ENCODE data around the gene SLC30A9. TPM values are rescaled to one million over a fixed set of nuclear protein-coding genes. Genes with fewer than 3 reads are reported as not detected.
A peak's percentile ranks its signal among the peaks of the same experiment; 100 is the strongest.

SLC30A9 gene
- total RNA-seq, 1 donor from 2014 or later = 51.5 TPM

GRCh38 chr4:41994461-41994985 is 4.2 kb downstream of the SLC30A9 start:
- Mint-ChIP-seq H3K4me1 (ENCODE audit: unreplicated experiment) (peaks cover 23% of the 10 kb centered on the region), H3K4me3 (ENCODE audit: unreplicated experiment) (no peak overlapping the region), H3K27me3 (ENCODE audit: unreplicated experiment) (no peaks in the 10 kb centered on the region), H3K36me3 (ENCODE audit: unreplicated experiment) (peaks cover 1% of the 10 kb centered on the region), H3K27ac (ENCODE audit: unreplicated experiment) (no peak overlapping the region), H3K9me3 (ENCODE audit: unreplicated experiment) (no peaks in the 10 kb centered on the region)
- peak; percentile 6 for TF ChIP-seq CTCF (IDR thresholded peaks at IDR 0.05)
- DNase-seq (ENCODE audit: extremely low spot score, unreplicated experiment) = no peak

- Mint-ChIP-seq H3K36me3 (ENCODE audit: unreplicated experiment) (peaks cover 6% of the 10 kb centered on the region), H3K27ac (ENCODE audit: unreplicated experiment) (no peak overlapping the region), H3K4me3 (ENCODE audit: unreplicated experiment) (no peak overlapping the region), H3K27me3 (ENCODE audit: unreplicated experiment) (no peaks in the 10 kb centered on the region), H3K9me3 (ENCODE audit: unreplicated experiment) (no peaks in the 10 kb centered on the region), H3K4me1 (ENCODE audit: unreplicated experiment) (peaks cover 2% of the 10 kb centered on the region)
- DNase-seq (ENCODE audit: extremely low spot score, unreplicated experiment) = no peak
- TF ChIP-seq CTCF (IDR thresholded peaks at IDR 0.05) = no peak
Observed at GRCh38 chr4:41998019-41998418, 7.7 kb downstream of the SLC30A9 start.

GRCh38 chr4:41999321-41999720 is 9.0 kb downstream of the SLC30A9 start:
- H3K27ac Mint-ChIP-seq (ENCODE audit: unreplicated experiment) = no peak overlapping the region
- TF ChIP-seq CTCF (IDR thresholded peaks at IDR 0.05) = no peak
- no peaks in the 10 kb centered on the region for H3K9me3 Mint-ChIP-seq (ENCODE audit: unreplicated experiment)
- DNase-seq (ENCODE audit: extremely low spot score, unreplicated experiment) = no peak
- no peaks in the 10 kb centered on the region for H3K27me3 Mint-ChIP-seq (ENCODE audit: unreplicated experiment)
- H3K4me3 Mint-ChIP-seq (ENCODE audit: unreplicated experiment) = no peak overlapping the region
- peaks cover 9% of the 10 kb centered on the region for H3K36me3 Mint-ChIP-seq (ENCODE audit: unreplicated experiment)
- peaks cover 2% of the 10 kb centered on the region for H3K4me1 Mint-ChIP-seq (ENCODE audit: unreplicated experiment)

GRCh38 chr4:42008011-42008786 is 17.9 kb downstream of the SLC30A9 start:
- no peaks in the 10 kb centered on the region for H3K9me3 Mint-ChIP-seq (ENCODE audit: unreplicated experiment)
- H3K27ac Mint-ChIP-seq (ENCODE audit: unreplicated experiment) = no peak overlapping the region
- H3K4me1 Mint-ChIP-seq (ENCODE audit: unreplicated experiment) = no peaks in the 10 kb centered on the region
- peaks cover 20% of the 10 kb centered on the region for H3K36me3 Mint-ChIP-seq (ENCODE audit: unreplicated experiment)
- H3K4me3 Mint-ChIP-seq (ENCODE audit: unreplicated experiment) = no peak overlapping the region
- no peak for TF ChIP-seq CTCF (IDR thresholded peaks at IDR 0.05)
- no peaks in the 10 kb centered on the region for H3K27me3 Mint-ChIP-seq (ENCODE audit: unreplicated experiment)
- DNase-seq (ENCODE audit: extremely low spot score, unreplicated experiment) = no peak

- Mint-ChIP-seq H3K4me1 (ENCODE audit: unreplicated experiment) (no peaks in the 10 kb centered on the region), H3K27me3 (ENCODE audit: unreplicated experiment) (no peaks in the 10 kb centered on the region), H3K27ac (ENCODE audit: unreplicated experiment) (no peak overlapping the region), H3K4me3 (ENCODE audit: unreplicated experiment) (no peak overlapping the region), H3K36me3 (ENCODE audit: unreplicated experiment) (peaks cover 13% of the 10 kb centered on the region), H3K9me3 (ENCODE audit: unreplicated experiment) (no peaks in the 10 kb centered on the region)
- no peak for DNase-seq (ENCODE audit: extremely low spot score, unreplicated experiment)
- TF ChIP-seq CTCF (IDR thresholded peaks at IDR 0.05) = no peak
Observed at GRCh38 chr4:42015438-42015837, 25.1 kb downstream of the SLC30A9 start.
